ENCODE measurements around the gene SOX14. TPM values are rescaled to one million over a fixed set of nuclear protein-coding genes. Genes with fewer than 3 reads are reported as not detected.

Gene SOX14
- total RNA-seq, 4 donors from 2014 or later, result not detected

GRCh38 chr3:137809509-137809908 lies 45.4 kb downstream of the SOX14 start:
- H3K4me1 ChIP-seq, result no peaks in the 10 kb centered on the region
- no peak overlapping the region for H3K4me3 ChIP-seq
- H3K27me3 ChIP-seq, result peaks cover 12% of the 10 kb centered on the region
- H3K9me3 ChIP-seq, result peaks cover 0 to 6% (median 0%) of the 10 kb centered on the region in 3 donors
- TF ChIP-seq POLR2AphosphoS5 (IDR thresholded peaks at IDR 0.05), result no peak
- TF ChIP-seq POLR2A (IDR thresholded peaks at IDR 0.05), result no peak
- TF ChIP-seq CTCF (IDR thresholded peaks at IDR 0.05), result no peak
- TF ChIP-seq EP300 (IDR thresholded peaks at IDR 0.05), result no peak
- no peaks in the 10 kb centered on the region for H3K36me3 ChIP-seq
- no peak overlapping the region for H3K27ac ChIP-seq
- ATAC-seq, result no peak

GRCh38 chr3:137812023-137812422 lies 47.9 kb downstream of the SOX14 start:
- no peak for ATAC-seq
- Histone ChIP-seq H3K9me3 (no peaks in the 10 kb centered on the region), H3K4me3 (no peak overlapping the region), H3K27ac (no peak overlapping the region), H3K36me3 (no peaks in the 10 kb centered on the region), H3K4me1 (no peaks in the 10 kb centered on the region), H3K27me3 (peaks cover 12% of the 10 kb centered on the region)
- TF ChIP-seq POLR2A (IDR thresholded peaks at IDR 0.05), result no peak
- no peak for TF ChIP-seq EP300 (IDR thresholded peaks at IDR 0.05)
- TF ChIP-seq CTCF (IDR thresholded peaks at IDR 0.05), result no peak
- no peak for TF ChIP-seq POLR2AphosphoS5 (IDR thresholded peaks at IDR 0.05)
- WGBS, 2 donors (ENCODE audit: low coverage in 1 of 2), result 31 to 32% methylated on average over 2 to 4 of the region's 4 CpGs

GRCh38 chr3:137815251-137815650 lies 51.1 kb downstream of the SOX14 start:
- Histone ChIP-seq H3K36me3 (no peaks in the 10 kb centered on the region), H3K27me3 (peaks cover 6% of the 10 kb centered on the region), H3K27ac (no peak overlapping the region), H3K4me3 (no peak overlapping the region), H3K4me1 (no peaks in the 10 kb centered on the region), H3K9me3 (no peaks in the 10 kb centered on the region)
- no peak for ATAC-seq
- no peak for TF ChIP-seq POLR2AphosphoS5 (IDR thresholded peaks at IDR 0.05)
- TF ChIP-seq EP300 (IDR thresholded peaks at IDR 0.05), result no peak
- no peak for TF ChIP-seq POLR2A (IDR thresholded peaks at IDR 0.05)
- no peak for TF ChIP-seq CTCF (IDR thresholded peaks at IDR 0.05)
- 83 to 100% methylated on average over 2 of the region's 8 CpGs for WGBS, 2 donors (ENCODE audit: low coverage in 1 of 2)

Other genes with a start within 250 kb of the SOX14 start
- gene CLDN18, start 245.8 kb downstream of the SOX14 start, total RNA-seq, result not detected